H9 (cell line): ENCODE measurements around the gene SETD5. TPM values are rescaled to one million over a fixed set of nuclear protein-coding genes. Genes with fewer than 3 reads are reported as not detected.
A peak's percentile ranks its signal among the peaks of the same experiment; 100 is the strongest.

Experiments used
- DNase-seq: peaks from one replicate; pipeline ENCODE4 v3.0.0-alpha.2; 2017
- H2AFZ ChIP-seq: one replicate; pipeline ENCODE4 v1.6.1; 2013; ENCODE audit warnings: mild to moderate bottlenecking, low read length, control low read depth, moderate library complexity
- H2AK5ac ChIP-seq: 2 replicates; pipeline ENCODE4 v1.6.1; 2013; ENCODE audit warnings: low read length, control low read depth, mixed read lengths; ENCODE audit not compliant: insufficient read length
- H2BK120ac ChIP-seq: one replicate; pipeline ENCODE4 v1.6.1; 2013; ENCODE audit warnings: low read depth, mild to moderate bottlenecking, low read length, control low read depth, inconsistent platforms; ENCODE audit not compliant: poor library complexity, severe bottlenecking
- H2BK12ac ChIP-seq: 2 replicates; pipeline ENCODE4 v1.6.1; 2013; ENCODE audit warnings: low read length, control low read depth, mixed read lengths, low read depth; ENCODE audit not compliant: insufficient read length
- H2BK15ac ChIP-seq: 2 replicates; pipeline ENCODE4 v1.6.1; 2013; ENCODE audit warnings: low read depth, low read length, control low read depth
- H2BK20ac ChIP-seq: one replicate; pipeline ENCODE4 v1.6.1; 2013; ENCODE audit warnings: low read depth, mild to moderate bottlenecking, low read length, control low read depth, inconsistent platforms; ENCODE audit not compliant: poor library complexity, severe bottlenecking
- H2BK5ac ChIP-seq: 2 replicates; pipeline ENCODE4 v1.6.1; 2013; ENCODE audit warnings: low read length, control low read depth, mixed read lengths; ENCODE audit not compliant: insufficient read length
- H3K14ac ChIP-seq: 2 replicates; pipeline ENCODE4 v1.6.1; 2013; ENCODE audit warnings: low read length, control low read depth; ENCODE audit not compliant: insufficient read depth
- H3K18ac ChIP-seq: 2 replicates; pipeline ENCODE4 v1.6.1; 2013; ENCODE audit warnings: low read depth, mild to moderate bottlenecking, mixed read lengths, low read length, control low read depth; ENCODE audit not compliant: insufficient read length
- H3K23ac ChIP-seq: 2 replicates; pipeline ENCODE4 v1.6.1; 2013; ENCODE audit warnings: low read length, control low read depth, mixed read lengths, low read depth; ENCODE audit not compliant: insufficient read length
- H3K23me2 ChIP-seq: 2 replicates; pipeline ENCODE4 v1.6.1; 2013; ENCODE audit warnings: low read depth, mild to moderate bottlenecking, mixed read lengths, low read length, control low read depth; ENCODE audit not compliant: insufficient read length, poor library complexity, severe bottlenecking
- H3K27ac ChIP-seq: 2 replicates; pipeline ENCODE4 v1.5.1; 2013; ENCODE audit warnings: low read length, control low read depth, mixed read lengths, low read depth; ENCODE audit not compliant: insufficient read length
- H3K27me3 ChIP-seq: 2 replicates; pipeline ENCODE4 v1.6.1; 2013; ENCODE audit warnings: low read length, control low read depth, inconsistent platforms; ENCODE audit not compliant: insufficient read depth
- H3K4ac ChIP-seq: 2 replicates; pipeline ENCODE4 v1.6.1; 2013; ENCODE audit warnings: low read depth, mild to moderate bottlenecking, control low read depth, inconsistent platforms, low read length, moderate library complexity
- H3K4me1 ChIP-seq: 2 replicates; pipeline ENCODE4 v1.6.1; 2013; ENCODE audit warnings: low read length, control low read depth, inconsistent platforms; ENCODE audit not compliant: insufficient read depth
- H3K4me2 ChIP-seq: 2 replicates; pipeline ENCODE4 v1.6.1; 2013; ENCODE audit warnings: low read length, control low read depth, mixed read lengths; ENCODE audit not compliant: insufficient read length, insufficient read depth
- H3K56ac ChIP-seq: 2 replicates; pipeline ENCODE4 v1.6.1; 2013; ENCODE audit warnings: low read depth, mild to moderate bottlenecking, mixed read lengths, low read length, control low read depth; ENCODE audit not compliant: insufficient read length
- H3K79me1 ChIP-seq: 2 replicates; pipeline ENCODE4 v1.6.1; 2013; ENCODE audit warnings: low read depth, mild to moderate bottlenecking, moderate library complexity, low read length, control low read depth, inconsistent platforms; ENCODE audit not compliant: insufficient read depth, poor library complexity, severe bottlenecking
- H3K79me2 ChIP-seq: 2 replicates; pipeline ENCODE4 v1.6.1; 2013; ENCODE audit warnings: low read length, control low read depth, inconsistent platforms; ENCODE audit not compliant: insufficient read depth
- H3K9ac ChIP-seq: 2 replicates; pipeline ENCODE4 v1.6.1; 2013; ENCODE audit warnings: low read length, control low read depth, mixed read lengths; ENCODE audit not compliant: insufficient read length; ENCODE audit errors: extremely low read depth
- H3K9me3 ChIP-seq: one replicate; pipeline ENCODE4 v1.6.1; 2013; ENCODE audit warnings: low read depth, low read length, inconsistent platforms; ENCODE audit not compliant: control insufficient read depth
- H3T11ph ChIP-seq: one replicate; pipeline ENCODE4 v1.6.1; 2013; ENCODE audit warnings: mild to moderate bottlenecking, low read length, control low read depth, inconsistent platforms
- H4K20me1 ChIP-seq: one replicate; pipeline ENCODE4 v1.6.1; 2013; ENCODE audit not compliant: control insufficient read depth, insufficient read length, insufficient read depth
- H4K5ac ChIP-seq: 2 replicates; pipeline ENCODE4 v1.6.1; 2013; ENCODE audit warnings: low read depth, mild to moderate bottlenecking, mixed read lengths, low read length, control low read depth; ENCODE audit not compliant: insufficient read length
- H4K8ac ChIP-seq: replicated peaks from 2 replicates; pipeline ENCODE4 v1.6.1; 2013; ENCODE audit warnings: low read length, control low read depth, mixed read lengths, low read depth; ENCODE audit not compliant: insufficient read length
- H4K91ac ChIP-seq: 2 replicates; pipeline ENCODE4 v1.6.1; 2013; ENCODE audit warnings: low read depth, mild to moderate bottlenecking, moderate library complexity, mixed read lengths, low read length, control low read depth; ENCODE audit not compliant: insufficient read length
- H3K27ac Mint-ChIP-seq, 3 experiments: 2 replicates in 2 of 3; 3 replicates in 1 of 3; pipeline ENCODE4 v1.8.0; 2020 to 2021; ENCODE audit warnings: mixed read lengths in 3 of 3, mild to moderate bottlenecking in 1 of 3, moderate library complexity in 1 of 3
- H3K27me3 Mint-ChIP-seq: 2 replicates; pipeline ENCODE4 v1.8.0; 2021; ENCODE audit warnings: low read depth, mild to moderate bottlenecking, moderate library complexity, mixed read lengths
- H3K36me3 Mint-ChIP-seq, 3 experiments: 2 replicates in 2 of 3; 3 replicates in 1 of 3; pipeline ENCODE4 v1.8.0; 2020 to 2021; ENCODE audit warnings: low read depth in 3 of 3, mixed read lengths in 3 of 3; ENCODE audit not compliant: insufficient read depth in 1 of 3
- H3K4me1 Mint-ChIP-seq, 2 experiments: 2 replicates each; pipeline ENCODE4 v1.8.0; 2020; ENCODE audit warnings: mixed read lengths in 2 of 2
- H3K4me3 Mint-ChIP-seq, 2 experiments: 2 replicates in 1 of 2; 3 replicates in 1 of 2; pipeline ENCODE4 v1.8.0; 2020 to 2021; ENCODE audit warnings: mild to moderate bottlenecking in 2 of 2, mixed read lengths in 2 of 2, moderate library complexity in 1 of 2
- H3K9me3 Mint-ChIP-seq, 2 experiments: 2 replicates in 1 of 2; 3 replicates in 1 of 2; pipeline ENCODE4 v1.8.0; 2020; ENCODE audit warnings: mild to moderate bottlenecking in 2 of 2, mixed read lengths in 2 of 2, moderate library complexity in 1 of 2
- WGBS: extraction: QIAGEN DNeasy Blood & Tissue Kit; methylation state at CpG from one replicate; pipeline ENCODE4 v1.1.7; 2013; ENCODE audit warnings: missing lambda C conversion rate, low lambda C conversion rate, mixed read lengths; ENCODE audit not compliant: insufficient read length; ENCODE audit errors: extremely low coverage; 5-methylcytosine and 5-hydroxymethylcytosine counted together
- total RNA-seq: library from RNA; stranded (reverse); gene quantifications from 2 replicates; pipeline ENCODE4 v1.2.1, GENCODE V29; 2021
- TF ChIP-seq, protein P1 (sequence below): fragments of 200-600 bp; sonication (generic); conservative IDR thresholded peaks from 3 replicates; pipeline ENCODE4 v1.8.0; 2021; ENCODE audit warnings: antibody characterized with exemption, mild to moderate bottlenecking

The SETD5 gene
- total RNA-seq, 1 experiment from 2014 or later = 207 TPM

- Histone ChIP-seq H3K23me2 (peaks cover 6% of the 10 kb centered on the region), H3K9me3 (no peaks in the 10 kb centered on the region), H3K27me3 (no peaks in the 10 kb centered on the region), H4K20me1 (peaks cover 2% of the 10 kb centered on the region), H2AFZ (no peak overlapping the region), H2BK15ac (no peak overlapping the region), H3K9ac (no peak overlapping the region), H2BK120ac (no peak overlapping the region), H4K5ac (no peak overlapping the region), H2BK20ac (no peak overlapping the region), H3K56ac (no peak overlapping the region), H3K4ac (no peak overlapping the region), H3K23ac (no peak overlapping the region), H3K79me2 (peaks cover 73% of the 10 kb centered on the region), H4K8ac (no peak overlapping the region), H3K79me1 (no peaks in the 10 kb centered on the region), H2BK5ac (no peak overlapping the region), H3K18ac (no peak overlapping the region), H2AK5ac (no peak overlapping the region), H3K14ac (no peak overlapping the region), H2BK12ac (no peak overlapping the region), H3K27ac (no peak overlapping the region), H3K4me1 (peaks cover 4% of the 10 kb centered on the region), H4K91ac (no peak overlapping the region), H3T11ph (no peak overlapping the region), H3K4me2 (no peak overlapping the region)
- WGBS = no CpG with 5 or more reads among the region's 1 CpG
- Mint-ChIP-seq H3K4me3 (peak overlapping the region in 1 of 2 experiments; percentile 43; a peak in 3 of 5 replicates), H3K4me1 (peaks cover 65 to 73% of the 10 kb centered on the region in 2 experiments), H3K27me3 (no peaks in the 10 kb centered on the region), H3K27ac (peak overlapping the region; percentile 34 to 55 (median 52); a peak in 4 of 7 replicates), H3K36me3 (peaks cover 4 to 15% (median 13%) of the 10 kb centered on the region in 3 experiments; a peak in 5 of 7 replicates), H3K9me3 (peaks cover 0 to 5% of the 10 kb centered on the region in 2 experiments; a peak in 3 of 5 replicates)
- TF ChIP-seq, protein P1, sequence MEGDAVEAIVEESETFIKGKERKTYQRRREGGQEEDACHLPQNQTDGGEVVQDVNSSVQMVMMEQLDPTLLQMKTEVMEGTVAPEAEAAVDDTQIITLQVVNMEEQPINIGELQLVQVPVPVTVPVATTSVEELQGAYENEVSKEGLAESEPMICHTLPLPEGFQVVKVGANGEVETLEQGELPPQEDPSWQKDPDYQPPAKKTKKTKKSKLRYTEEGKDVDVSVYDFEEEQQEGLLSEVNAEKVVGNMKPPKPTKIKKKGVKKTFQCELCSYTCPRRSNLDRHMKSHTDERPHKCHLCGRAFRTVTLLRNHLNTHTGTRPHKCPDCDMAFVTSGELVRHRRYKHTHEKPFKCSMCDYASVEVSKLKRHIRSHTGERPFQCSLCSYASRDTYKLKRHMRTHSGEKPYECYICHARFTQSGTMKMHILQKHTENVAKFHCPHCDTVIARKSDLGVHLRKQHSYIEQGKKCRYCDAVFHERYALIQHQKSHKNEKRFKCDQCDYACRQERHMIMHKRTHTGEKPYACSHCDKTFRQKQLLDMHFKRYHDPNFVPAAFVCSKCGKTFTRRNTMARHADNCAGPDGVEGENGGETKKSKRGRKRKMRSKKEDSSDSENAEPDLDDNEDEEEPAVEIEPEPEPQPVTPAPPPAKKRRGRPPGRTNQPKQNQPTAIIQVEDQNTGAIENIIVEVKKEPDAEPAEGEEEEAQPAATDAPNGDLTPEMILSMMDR = peak; percentile 20; the same call in 1 of the 3 replicates
- no peak for DNase-seq
Observed at GRCh38 chr3:9404680-9405079, 7.3 kb downstream of the SETD5 start.
